ENCODE results near the gene FAM131B.

FAM131B gene

DNA sequence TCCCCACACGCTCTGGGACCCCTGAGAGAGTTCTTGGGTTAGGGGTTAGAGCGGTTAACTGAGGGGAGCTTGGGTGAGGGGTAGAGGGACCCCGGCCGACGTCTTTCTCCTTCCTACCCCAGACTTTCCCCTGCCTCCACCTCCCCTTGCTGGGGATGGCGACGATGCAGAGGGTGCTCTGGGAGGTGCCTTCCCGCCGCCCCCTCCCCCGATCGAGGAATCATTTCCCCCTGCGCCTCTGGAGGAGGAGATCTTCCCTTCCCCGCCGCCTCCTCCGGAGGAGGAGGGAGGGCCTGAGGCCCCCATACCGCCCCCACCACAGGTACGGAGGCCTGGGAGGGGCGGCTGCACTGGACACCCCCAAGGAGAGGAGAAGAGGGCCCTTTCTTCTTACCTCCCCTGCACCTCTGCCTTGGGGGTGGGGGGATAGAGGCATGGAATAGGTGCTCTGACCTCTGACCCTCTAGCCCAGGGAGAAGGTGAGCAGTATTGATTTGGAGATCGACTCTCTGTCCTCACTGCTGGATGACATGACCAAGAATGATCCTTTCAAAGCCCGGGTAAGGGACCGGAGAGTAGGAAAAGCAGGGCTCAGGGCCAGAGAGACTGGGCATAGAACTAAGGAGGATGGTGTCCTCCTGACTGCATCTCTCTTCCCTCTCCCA lies 19.7 kb upstream of the FAM131B start:
- no peak for DNase-seq

GRCh38 chr7:143381427-143382125 lies 19.1 kb upstream of the FAM131B start:
- no peak for DNase-seq

- DNase-seq = peak; percentile 88
These were observed 18.3 kb upstream of the FAM131B start, which contains the start of gene ZYX for GRCh38 chr7:143380646-143381426. Gene ZYX (plus strand): TSS chr7:143381345. CDS start chr7:143381572, 227 bp downstream.

GRCh38 chr7:143380260-143380645 lies 17.7 kb upstream of the FAM131B start:
- DNase-seq = peak; percentile 87

GRCh38 chr7:143379611-143380259 lies 17.2 kb upstream of the FAM131B start:
- DNase-seq = no peak

DNA sequence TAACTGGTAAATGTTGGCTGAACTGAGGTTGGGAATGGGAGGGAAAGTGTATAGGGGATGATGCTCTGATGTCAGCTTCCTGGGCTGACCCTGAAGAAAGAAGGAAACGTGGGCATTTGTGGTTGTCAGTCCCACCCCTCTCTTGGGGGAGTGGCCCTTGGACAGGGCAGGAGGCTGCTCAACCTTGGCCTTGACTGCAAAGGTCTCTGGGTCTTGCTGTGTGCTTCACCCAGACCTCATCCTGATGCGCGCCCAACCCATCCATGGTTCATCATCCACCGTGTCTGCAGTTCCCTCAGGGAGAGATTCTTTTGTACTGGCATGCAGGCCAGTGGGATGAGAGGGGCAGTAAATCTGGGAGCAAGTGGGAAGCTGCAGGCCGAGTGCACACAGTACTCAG lies 13.9 kb upstream of the FAM131B start:
- DNase-seq = no peak

DNA sequence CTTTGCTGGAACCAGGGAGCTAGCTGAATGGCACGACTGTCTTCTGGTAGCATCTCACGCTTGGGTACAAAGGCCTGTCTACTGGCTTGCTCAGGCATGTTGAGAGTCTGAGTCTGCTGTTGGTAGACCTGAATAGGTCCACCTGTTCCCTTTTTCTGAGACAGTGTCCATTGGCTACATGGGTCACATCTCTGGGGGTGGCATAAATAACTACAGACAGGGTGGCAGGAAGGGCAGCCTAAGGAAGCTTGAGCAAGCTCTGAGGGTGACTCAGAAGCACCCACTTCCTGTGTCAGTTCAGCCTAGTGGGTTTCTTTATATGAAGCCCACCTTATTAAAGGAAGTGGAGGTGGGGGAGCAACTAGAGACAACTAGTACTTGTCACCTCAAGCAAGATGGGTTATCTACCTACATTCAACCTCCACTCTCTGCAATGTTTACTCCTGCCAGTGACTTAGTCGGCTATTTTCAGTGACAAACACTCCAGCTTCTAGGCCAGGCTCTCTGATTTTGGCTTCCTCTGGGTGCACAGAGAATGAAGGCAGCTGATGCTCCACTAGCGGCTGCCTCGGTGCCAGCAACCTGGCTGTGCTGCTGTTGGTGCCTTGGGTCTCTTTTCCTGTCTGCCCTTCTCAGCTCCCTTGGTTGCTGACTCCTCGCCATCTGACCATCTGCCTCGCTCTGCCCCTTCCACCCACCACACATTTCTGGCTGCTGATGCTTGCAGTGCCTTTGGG lies 13.0 kb upstream of the FAM131B start:
- DNase-seq = no peak

DNA sequence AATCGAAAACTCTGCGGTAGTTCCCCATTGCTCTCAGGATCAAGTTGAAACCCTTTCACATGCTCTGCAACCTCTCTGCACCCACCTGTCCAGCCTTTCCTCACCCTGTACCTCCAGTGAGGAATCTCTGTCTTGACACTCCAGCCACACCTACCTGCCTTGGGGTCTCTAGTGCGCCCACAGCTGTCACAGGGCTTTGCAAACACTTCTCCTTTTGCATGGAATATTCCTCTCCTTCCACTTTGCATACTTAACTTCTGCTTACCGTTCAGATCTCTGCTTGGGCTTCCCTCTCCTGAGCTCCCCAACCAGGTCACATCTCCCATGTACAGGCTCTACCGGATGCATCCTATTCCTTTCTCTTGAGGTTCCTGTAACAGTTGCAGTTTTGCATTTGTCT lies 12.0 kb upstream of the FAM131B start:
- DNase-seq = no peak

DNA sequence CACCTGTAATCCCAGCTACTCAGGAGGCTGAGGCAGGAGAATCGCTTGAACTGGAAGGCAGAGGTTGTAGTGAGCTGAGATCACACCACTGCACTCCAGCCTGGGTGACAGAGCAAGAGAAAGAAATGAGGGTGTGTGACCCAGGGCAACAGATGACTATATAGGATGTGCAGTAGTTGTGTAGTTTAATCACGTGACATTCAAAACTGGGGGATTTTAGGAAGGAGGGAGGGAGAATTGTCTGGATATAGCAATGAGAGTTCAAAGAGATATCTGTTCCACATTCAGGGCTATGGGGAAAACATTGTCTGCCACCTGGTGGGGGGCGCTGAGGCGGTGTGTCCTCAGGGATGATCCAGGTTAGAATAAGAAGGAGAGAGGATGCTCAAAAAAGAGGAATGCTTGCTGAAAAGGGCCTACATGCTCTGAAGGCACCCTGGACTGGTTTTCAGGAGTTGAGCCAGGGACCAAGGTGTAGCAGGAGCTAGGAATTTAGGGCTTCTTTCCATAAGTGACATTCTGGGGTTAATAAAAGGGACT lies 10.8 kb upstream of the FAM131B start:
- DNase-seq = no peak

DNA sequence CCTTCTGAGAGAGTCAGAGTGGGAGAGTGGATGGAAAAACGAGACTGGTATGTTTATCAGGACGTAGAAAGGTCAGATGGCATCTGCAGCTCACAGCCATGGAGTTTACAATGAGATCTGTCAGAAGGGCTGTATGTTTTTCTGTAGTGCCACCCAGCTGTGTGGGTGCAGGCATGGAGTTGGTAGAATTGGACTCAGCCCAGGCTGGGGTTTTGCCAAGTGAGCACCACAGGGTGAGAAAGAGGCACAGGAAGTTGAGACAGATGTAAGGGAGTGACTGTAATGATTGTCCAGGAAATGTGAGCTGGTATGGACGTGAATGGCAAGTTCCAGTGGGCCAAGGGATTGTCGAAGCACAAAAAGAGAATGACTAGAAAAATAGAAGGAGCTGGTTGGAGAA lies 9.6 kb upstream of the FAM131B start:
- peak; percentile 36 for DNase-seq

GRCh38 chr7:143369678-143370651 lies 7.5 kb upstream of the FAM131B start:
- DNase-seq = no peak

DNA sequence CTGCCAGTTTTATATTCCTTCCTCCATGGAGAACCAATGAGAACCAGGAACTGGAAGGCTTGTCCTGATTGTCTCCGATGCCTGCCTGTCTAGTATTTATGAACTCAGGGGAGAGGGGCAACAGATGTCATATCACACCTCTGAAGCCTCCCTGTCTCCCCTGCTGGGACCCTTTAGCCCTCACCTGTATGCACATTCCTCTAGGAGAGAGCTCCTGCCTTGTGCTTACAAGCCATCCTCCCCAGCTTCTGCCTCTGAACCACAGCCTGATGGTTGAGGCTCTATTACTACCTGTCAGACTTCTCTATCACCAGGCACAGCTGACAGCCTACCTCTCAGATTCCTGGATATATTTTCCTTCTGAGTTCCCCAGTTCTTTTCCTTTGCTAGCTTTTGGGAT lies 5.9 kb upstream of the FAM131B start:
- DNase-seq = no peak

DNA sequence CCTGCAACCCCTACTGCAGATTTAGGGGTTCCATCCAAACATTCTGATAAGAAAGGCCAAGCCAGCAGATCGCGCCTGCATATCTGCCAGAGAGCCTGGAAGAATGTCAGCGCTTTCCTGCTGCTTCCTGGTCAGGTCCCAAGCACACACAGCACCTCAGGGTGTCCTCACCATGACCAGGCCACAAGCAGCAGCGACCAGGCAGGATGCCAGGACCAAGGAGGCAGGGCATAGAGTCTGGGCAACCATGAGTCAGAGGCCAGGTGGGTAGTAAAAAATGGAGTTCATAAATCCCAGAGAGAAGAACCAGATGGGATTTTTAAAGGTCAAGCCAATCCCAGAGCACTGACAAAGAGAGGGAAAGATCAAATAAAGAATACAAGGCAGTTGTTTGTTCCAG lies 5.5 kb upstream of the FAM131B start:
- no peak for DNase-seq

GRCh38 chr7:143363016-143363937 lies 764 bp upstream of the FAM131B start:
- DNase-seq = no peak

GRCh38 chr7:143361552-143362130 lies 872 bp downstream of the FAM131B start:
- DNase-seq = no peak

- no peak for DNase-seq
These were observed 1.5 kb downstream of the FAM131B start for GRCh38 chr7:143360788-143361551.

GRCh38 chr7:143359771-143360353 lies 2.7 kb downstream of the FAM131B start:
- no peak for DNase-seq

DNA sequence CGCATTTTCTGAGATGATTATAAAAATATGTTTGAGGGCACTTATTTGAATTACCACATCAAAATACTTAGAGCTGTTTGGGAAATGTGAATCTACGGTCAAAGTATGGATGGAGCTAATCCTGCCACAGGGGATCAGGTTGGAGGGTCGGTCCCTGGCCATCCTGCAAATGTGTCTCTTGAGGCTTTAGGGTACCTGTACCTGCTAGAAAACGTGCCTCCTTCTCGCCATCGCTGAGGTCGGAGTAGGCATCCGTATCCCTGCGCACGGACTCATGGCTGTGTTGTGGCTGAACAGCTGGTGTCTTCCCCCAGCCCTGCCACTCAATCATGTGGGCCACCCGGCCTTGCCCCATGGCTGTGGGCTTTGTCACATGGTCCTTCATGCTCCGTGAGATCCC lies 3.9 kb downstream of the FAM131B start:
- DNase-seq = no peak
